Liver (tissue), 9 donors: Measurements from ENCODE around the gene PDLIM5. TPM values are rescaled to one million over a fixed set of nuclear protein-coding genes. Genes with fewer than 3 reads are reported as not detected.

Source experiments
- DNase-seq: peaks from one replicate; pipeline ENCODE4 v3.0.0-alpha.2; 2017; ENCODE audit warnings: low spot score
- H3K27ac ChIP-seq, 2 donors: one replicate each; pipeline ENCODE4 v1.7.0; 2013; ENCODE audit warnings: inconsistent platforms in 2 of 2, low read length in 2 of 2, control low read depth in 1 of 2, low read depth in 1 of 2, mild to moderate bottlenecking in 1 of 2
- H3K27me3 ChIP-seq, 4 donors: one replicate each; pipeline versions ENCODE4 v1.6.1 to v1.7.0; 2013; ENCODE audit warnings: low read length in 3 of 4, inconsistent platforms in 1 of 4, mild to moderate bottlenecking in 1 of 4, moderate library complexity in 1 of 4; ENCODE audit not compliant: control insufficient read depth in 4 of 4, insufficient read depth in 4 of 4
- H3K36me3 ChIP-seq, 4 donors: one replicate each; pipeline versions ENCODE4 v1.6.1 to v1.7.0; 2013; ENCODE audit warnings: low read length in 3 of 4, mild to moderate bottlenecking in 3 of 4, low read depth in 1 of 4, moderate library complexity in 1 of 4; ENCODE audit not compliant: control insufficient read depth in 4 of 4, insufficient read depth in 3 of 4
- H3K4me1 ChIP-seq, 4 donors: one replicate each; pipeline versions ENCODE4 v1.6.1 to v1.7.0; 2013; ENCODE audit warnings: low read length in 3 of 4, mild to moderate bottlenecking in 3 of 4, moderate library complexity in 1 of 4; ENCODE audit not compliant: control insufficient read depth in 4 of 4, insufficient read depth in 4 of 4
- H3K4me3 ChIP-seq, 3 donors: one replicate each; pipeline versions ENCODE4 v1.6.1 to v1.7.0; 2013; ENCODE audit warnings: low read length in 3 of 3, control low read depth in 1 of 3, low read depth in 1 of 3, mild to moderate bottlenecking in 1 of 3
- H3K9ac ChIP-seq, 2 donors: one replicate each; pipeline ENCODE4 v1.7.0; 2013; ENCODE audit warnings: low read length in 2 of 2, mild to moderate bottlenecking in 2 of 2, moderate library complexity in 2 of 2, control low read depth in 1 of 2, low read depth in 1 of 2
- H3K9me3 ChIP-seq, 4 donors: one replicate each; pipeline versions ENCODE4 v1.6.1 to v1.7.0; 2013; ENCODE audit warnings: low read length in 3 of 4; ENCODE audit not compliant: control insufficient read depth in 4 of 4
- FOXA2 ChIP-seq: IDR thresholded peaks from 2 replicates; pipeline ENCODE4 v1.6.1; 2016; ENCODE audit warnings: antibody characterized with exemption
- GABPA ChIP-seq, 2 donors: IDR thresholded peaks in 1 of 2; conservative IDR thresholded peaks in 1 of 2; 2 replicates each; pipeline ENCODE4 v1.6.1; 2016; ENCODE audit warnings: antibody characterized with exemption in 2 of 2, mild to moderate bottlenecking in 1 of 2, moderate library complexity in 1 of 2
- HNF4A ChIP-seq, 2 donors: conservative IDR thresholded peaks; 2 replicates each; pipeline ENCODE4 v1.6.1; 2016; ENCODE audit warnings: antibody characterized with exemption in 2 of 2, mild to moderate bottlenecking in 2 of 2
- JUND ChIP-seq, 2 donors: IDR thresholded peaks; 2 replicates each; pipeline ENCODE4 v1.6.1; 2016; ENCODE audit warnings: antibody characterized with exemption in 2 of 2
- MAX ChIP-seq: IDR thresholded peaks from 2 replicates; pipeline ENCODE4 v1.6.1; 2016; ENCODE audit warnings: antibody characterized with exemption
- RAD21 ChIP-seq, 2 donors: IDR thresholded peaks; 2 replicates each; pipeline ENCODE4 v1.6.1; 2016; ENCODE audit warnings: antibody characterized with exemption in 2 of 2, mild to moderate bottlenecking in 2 of 2
- REST ChIP-seq: IDR thresholded peaks from 2 replicates; pipeline ENCODE4 v1.6.1; 2016; ENCODE audit warnings: antibody characterized with exemption, mild to moderate bottlenecking
- RXRA ChIP-seq, 2 donors: IDR thresholded peaks; 2 replicates each; pipeline ENCODE4 v1.6.1; 2017 to 2018; ENCODE audit warnings: antibody characterized with exemption in 2 of 2, mild to moderate bottlenecking in 1 of 2
- SP1 ChIP-seq: IDR thresholded peaks from 2 replicates; pipeline ENCODE4 v1.6.1; 2018; ENCODE audit warnings: antibody characterized with exemption, mild to moderate bottlenecking
- TAF1 ChIP-seq: conservative IDR thresholded peaks from 2 replicates; pipeline ENCODE4 v1.6.1; 2016; ENCODE audit warnings: antibody characterized with exemption, mild to moderate bottlenecking
- ZBTB33 ChIP-seq: IDR thresholded peaks from 2 replicates; pipeline ENCODE4 v1.6.1; 2016; ENCODE audit warnings: antibody characterized with exemption
- WGBS: extraction: QIAGEN DNeasy Blood & Tissue Kit; methylation state at CpG from one replicate; pipeline ENCODE4 v1.1.7; 2013; 5-methylcytosine and 5-hydroxymethylcytosine counted together
- polyA plus RNA-seq, 2 donors: library from polyadenylated mRNA; stranded (reverse) in 1 of 2; unstranded in 1 of 2; fragments of 200-250 nt in 1 of 2; fragments of >200 nt in 1 of 2; fragmentation: Nextera tagmentation in 1 of 2; extraction: Ambion mirVana in 1 of 2; gene quantifications; one replicate each; pipeline versions ENCODE4 v1.2.1 to v1.2.3, GENCODE V29; 2013 to 2015
- total RNA-seq, 2 donors: library from RNA; depleted of rRNA; stranded (reverse); fragments of >200 nt; gene quantifications; one replicate each; pipeline ENCODE4 v1.2.3, GENCODE V29; 2014
- TF ChIP-seq, protein P1 (sequence below): fragments of 150-350 bp; IDR thresholded peaks from 2 replicates; pipeline ENCODE4 v1.5.1; 2017; ENCODE audit warnings: improper control_type of control experiment, low read depth, low read length; ENCODE audit not compliant: missing input control
- donor health status: healthy.
- donor health status: healthy.
- donor health status: healthy.
- donor health status: healthy.
- donor health status: healthy.

Gene PDLIM5
- total and polyA plus RNA-seq, 4 donors = 19.1 to 114 (median 67.8) TPM

DNA sequence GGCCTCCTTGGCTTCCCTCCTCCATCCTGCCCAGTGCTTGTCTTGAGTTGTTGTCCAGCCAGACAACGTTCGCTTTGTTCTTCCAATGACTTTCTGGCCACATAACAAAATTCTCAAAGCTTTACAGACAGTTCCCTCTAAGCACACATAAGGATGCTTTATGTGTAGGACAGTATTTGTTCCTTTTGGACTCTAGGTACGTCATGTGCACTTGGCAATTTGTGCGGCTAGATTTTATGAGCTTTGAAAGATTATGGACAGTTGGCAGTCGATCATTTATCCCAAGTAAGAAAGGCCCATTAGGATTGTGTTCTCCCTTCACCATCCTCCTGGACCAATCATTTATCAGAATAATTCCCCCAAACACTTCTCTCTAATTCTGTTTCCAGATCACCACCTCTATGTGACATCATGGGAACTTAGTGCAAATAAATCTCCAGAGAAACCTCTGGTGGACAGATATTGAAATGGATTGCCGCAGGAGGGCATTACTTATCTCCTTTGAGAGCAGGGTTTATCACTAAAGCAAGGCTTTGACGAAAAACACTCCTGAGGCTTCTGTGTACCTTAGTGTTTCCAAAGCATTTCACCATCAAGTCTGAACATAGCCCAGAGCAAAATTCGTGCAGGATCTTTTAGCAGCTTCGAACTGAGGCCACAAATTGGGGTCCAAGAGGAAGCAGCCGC, 228.6 kb downstream of the PDLIM5 start:
- Histone ChIP-seq H3K4me3 (no peak overlapping the region), H3K36me3 (no peaks in the 10 kb centered on the region), H3K9ac (no peak overlapping the region), H3K4me1 (no peaks in the 10 kb centered on the region), H3K27me3 (no peaks in the 10 kb centered on the region), H3K27ac (no peak overlapping the region), H3K9me3 (no peaks in the 10 kb centered on the region)
- DNase-seq = no peak
- WGBS = 84% methylated on average over 10 of the region's 10 CpGs
- TF ChIP-seq RXRA (IDR thresholded peaks at IDR 0.05) (no peak), RAD21 (IDR thresholded peaks at IDR 0.05) (no peak)

DNA sequence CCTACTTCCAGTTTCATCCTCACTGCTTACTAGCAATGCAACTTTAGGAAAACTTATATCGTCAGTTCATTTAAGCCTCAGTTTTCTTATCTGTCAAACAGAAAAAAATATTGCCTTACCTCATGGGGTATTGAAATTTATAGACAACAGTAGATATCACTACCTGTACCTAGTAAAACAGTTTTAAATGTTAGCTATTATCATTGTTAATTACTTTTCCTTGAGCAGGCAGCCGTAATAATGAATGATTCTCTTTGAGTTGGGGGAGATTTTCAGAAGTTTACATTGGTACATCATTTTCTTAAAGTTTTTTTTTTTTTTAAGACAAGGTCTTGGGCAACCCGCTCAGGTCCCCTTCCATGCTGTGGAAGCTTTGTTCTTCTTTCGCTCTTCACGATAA, 234.3 kb downstream of the PDLIM5 start:
- Histone ChIP-seq H3K27ac (no peak overlapping the region), H3K27me3 (no peaks in the 10 kb centered on the region), H3K36me3 (no peaks in the 10 kb centered on the region), H3K4me3 (no peak overlapping the region), H3K9me3 (no peaks in the 10 kb centered on the region), H3K4me1 (no peaks in the 10 kb centered on the region), H3K9ac (no peak overlapping the region)
- no peak for DNase-seq
- no peak for TF ChIP-seq RXRA (IDR thresholded peaks at IDR 0.05)
- no peak for TF ChIP-seq FOXA2
- TF ChIP-seq HNF4A (conservative IDR thresholded peaks at IDR 0.05) = no peak
- no peak for TF ChIP-seq SP1
- no peak for TF ChIP-seq TAF1
- TF ChIP-seq RAD21 (IDR thresholded peaks at IDR 0.05) = no peak
- no peak for TF ChIP-seq MAX
- TF ChIP-seq, protein P1, sequence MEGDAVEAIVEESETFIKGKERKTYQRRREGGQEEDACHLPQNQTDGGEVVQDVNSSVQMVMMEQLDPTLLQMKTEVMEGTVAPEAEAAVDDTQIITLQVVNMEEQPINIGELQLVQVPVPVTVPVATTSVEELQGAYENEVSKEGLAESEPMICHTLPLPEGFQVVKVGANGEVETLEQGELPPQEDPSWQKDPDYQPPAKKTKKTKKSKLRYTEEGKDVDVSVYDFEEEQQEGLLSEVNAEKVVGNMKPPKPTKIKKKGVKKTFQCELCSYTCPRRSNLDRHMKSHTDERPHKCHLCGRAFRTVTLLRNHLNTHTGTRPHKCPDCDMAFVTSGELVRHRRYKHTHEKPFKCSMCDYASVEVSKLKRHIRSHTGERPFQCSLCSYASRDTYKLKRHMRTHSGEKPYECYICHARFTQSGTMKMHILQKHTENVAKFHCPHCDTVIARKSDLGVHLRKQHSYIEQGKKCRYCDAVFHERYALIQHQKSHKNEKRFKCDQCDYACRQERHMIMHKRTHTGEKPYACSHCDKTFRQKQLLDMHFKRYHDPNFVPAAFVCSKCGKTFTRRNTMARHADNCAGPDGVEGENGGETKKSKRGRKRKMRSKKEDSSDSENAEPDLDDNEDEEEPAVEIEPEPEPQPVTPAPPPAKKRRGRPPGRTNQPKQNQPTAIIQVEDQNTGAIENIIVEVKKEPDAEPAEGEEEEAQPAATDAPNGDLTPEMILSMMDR = no peak
- no peak for TF ChIP-seq ZBTB33
- TF ChIP-seq REST = no peak
- no peak for TF ChIP-seq GABPA (IDR thresholded peaks at IDR 0.05 in 1 of 2, conservative IDR thresholded peaks at IDR 0.05 in 1 of 2)
- no peak for TF ChIP-seq JUND (IDR thresholded peaks at IDR 0.05)
- WGBS = 94% methylated on average over 5 of the region's 5 CpGs
